NCI-H510A treated with DMSO at 0.1 percent for 48 hours (cell line): ENCODE results near the gene AMELY.
"Not testable (repeated sequence)": the region's sequence is repeated elsewhere in the genome, so short reads cannot be mapped to it uniquely, and the experiment has no call there.

Experiments used
- DNase-seq: peaks from one replicate; lab custom pipeline; 2025; lab: John Stamatoyannopoulos, UW

The AMELY gene

GRCh38 chrY:6911253-6911881, at the start of gene AMELY:
Gene AMELY, minus strand, starts transcription at chrY:6911752. Its CDS starts 39,144 bp downstream, at chrY:6872608.
- DNase-seq, result no peak

GRCh38 chrY:6949947-6950346, 38.4 kb upstream of the AMELY start:
- no peak for DNase-seq

GRCh38 chrY:6948378-6948777, 36.8 kb upstream of the AMELY start:
- DNase-seq, result no peak

GRCh38 chrY:6947695-6948094, 36.1 kb upstream of the AMELY start:
- no peak for DNase-seq

GRCh38 chrY:6935497-6935896, 23.9 kb upstream of the AMELY start:
- no peak for DNase-seq

GRCh38 chrY:6931779-6932396, 20.3 kb upstream of the AMELY start:
- DNase-seq, result no peak

- DNase-seq, result no peak
Measured at GRCh38 chrY:6929237-6929636, 17.7 kb upstream of the AMELY start.

- DNase-seq, result no peak
Measured at GRCh38 chrY:6928265-6928664, 16.7 kb upstream of the AMELY start.

- no peak for DNase-seq
Measured at GRCh38 chrY:6921061-6921460, 9.5 kb upstream of the AMELY start.

GRCh38 chrY:6913362-6913761, 1.8 kb upstream of the AMELY start:
- DNase-seq, result no peak

- DNase-seq, result no peak
Measured at GRCh38 chrY:6910372-6911252, 940 bp downstream of the AMELY start, which contains the start of gene TBL1Y. Gene TBL1Y, plus strand, starts transcription at chrY:6910697. Its CDS starts 114,388 bp downstream, at chrY:7025085.

- no peak for DNase-seq
Measured at GRCh38 chrY:6909856-6910255, 1.7 kb downstream of the AMELY start.

- no peak for DNase-seq
Measured at GRCh38 chrY:6909118-6909521, 2.4 kb downstream of the AMELY start.

- DNase-seq, result not testable (repeated sequence)
Measured at GRCh38 chrY:6908021-6908420, 3.5 kb downstream of the AMELY start.

GRCh38 chrY:6907591-6907990, 4.0 kb downstream of the AMELY start:
- DNase-seq, result no peak

- not testable (repeated sequence) for DNase-seq
Measured at GRCh38 chrY:6902116-6902515, 9.4 kb downstream of the AMELY start.

- DNase-seq, result no peak
Measured at GRCh38 chrY:6895236-6895635, 16.3 kb downstream of the AMELY start.

- DNase-seq, result no peak
Measured at GRCh38 chrY:6894496-6894895, 17.1 kb downstream of the AMELY start.

GRCh38 chrY:6849384-6849783, 62.2 kb downstream of the AMELY start:
- no peak for DNase-seq

- DNase-seq, result not testable (repeated sequence)
Measured at GRCh38 chrY:6842650-6843049, 68.9 kb downstream of the AMELY start.
